AG04449 (cell line): Measurements from ENCODE around the gene ABL2.
A peak's percentile ranks its signal among the peaks of the same experiment; 100 is the strongest.

ENCODE experiments used
- CTCF ChIA-PET: fragments of 350-600 bp; formaldehyde crosslinking; extraction: SDS; loops from one replicate; lab custom pipeline; 2021; ENCODE audit warnings: antibody characterized with exemption; lab: Yijun Ruan, JAX
- POLR2A ChIA-PET: fragments of 400-600, 350-600 bp; formaldehyde crosslinking; extraction: SDS; loops from one replicate; lab custom pipeline; 2020; ENCODE audit warnings: antibody characterized with exemption, inconsistent platforms; lab: Yijun Ruan, JAX
- DNase-seq: peaks from one replicate; pipeline ENCODE4 v3.0.0-alpha.2; 2010; ENCODE audit warnings: low read depth, low spot score
- H3K4me3 ChIP-seq: 2 replicates; pipeline ENCODE4 v1.5.1; 2011; ENCODE audit warnings: low read depth, mild to moderate bottlenecking, control low read depth, low read length
- TF ChIP-seq, protein P1 (sequence below): IDR thresholded peaks from one replicate; pipeline ENCODE4 v1.5.1; 2011; ENCODE audit warnings: mild to moderate bottlenecking, moderate library complexity, low read length, control low read depth, inconsistent platforms; ENCODE audit not compliant: insufficient read depth; ENCODE audit errors: missing control alignments

ABL2 gene

DNA sequence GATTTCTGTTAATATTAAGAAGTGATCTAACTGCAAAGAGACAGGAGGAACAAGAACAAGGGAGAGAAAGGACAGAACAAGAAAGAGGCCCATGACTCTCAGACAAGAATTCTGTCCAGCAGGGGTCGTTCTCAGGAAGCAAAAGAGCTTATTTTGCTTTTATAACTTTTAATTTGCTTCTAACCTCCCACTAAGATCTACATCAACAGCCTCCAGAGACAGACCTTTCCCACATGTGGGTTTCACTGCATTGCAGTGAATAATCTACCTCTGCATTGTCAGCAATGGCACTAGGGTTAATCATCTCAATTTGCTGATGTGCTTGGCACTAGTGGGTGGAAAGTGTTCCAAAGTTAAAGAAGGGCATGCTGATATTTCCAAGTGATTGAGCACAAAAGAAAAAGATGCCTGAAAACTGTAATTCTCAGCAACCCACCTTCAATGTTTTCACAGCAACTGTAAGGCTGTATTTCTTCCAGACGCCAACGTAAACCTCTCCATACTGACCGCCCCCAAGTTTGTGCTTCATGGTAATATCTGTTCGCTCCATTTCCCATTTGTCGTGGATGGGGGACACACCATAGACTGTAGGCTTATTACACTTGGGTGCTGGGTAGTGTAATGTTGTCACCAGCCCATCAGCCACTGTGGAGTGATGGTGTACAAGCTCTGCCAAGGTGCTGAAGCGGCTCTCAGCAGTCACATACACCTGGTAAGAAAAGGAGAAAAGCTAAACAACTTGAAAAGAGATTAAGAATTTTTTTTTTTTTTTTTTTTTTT lies 108.1 kb downstream of the ABL2 start:
- ChIA-PET POLR2A (no interaction called here), CTCF (interaction anchor here (0.7 to 8.0 kb wide), 36 partner anchors 9 to 251 kb away, joined by 3 to 74 read pairs (median 4); no protein-coding TSS in a partner anchor)
- DNase-seq: peak; percentile 21
- no peak overlapping the region for H3K4me3 ChIP-seq
- TF ChIP-seq, protein P1, sequence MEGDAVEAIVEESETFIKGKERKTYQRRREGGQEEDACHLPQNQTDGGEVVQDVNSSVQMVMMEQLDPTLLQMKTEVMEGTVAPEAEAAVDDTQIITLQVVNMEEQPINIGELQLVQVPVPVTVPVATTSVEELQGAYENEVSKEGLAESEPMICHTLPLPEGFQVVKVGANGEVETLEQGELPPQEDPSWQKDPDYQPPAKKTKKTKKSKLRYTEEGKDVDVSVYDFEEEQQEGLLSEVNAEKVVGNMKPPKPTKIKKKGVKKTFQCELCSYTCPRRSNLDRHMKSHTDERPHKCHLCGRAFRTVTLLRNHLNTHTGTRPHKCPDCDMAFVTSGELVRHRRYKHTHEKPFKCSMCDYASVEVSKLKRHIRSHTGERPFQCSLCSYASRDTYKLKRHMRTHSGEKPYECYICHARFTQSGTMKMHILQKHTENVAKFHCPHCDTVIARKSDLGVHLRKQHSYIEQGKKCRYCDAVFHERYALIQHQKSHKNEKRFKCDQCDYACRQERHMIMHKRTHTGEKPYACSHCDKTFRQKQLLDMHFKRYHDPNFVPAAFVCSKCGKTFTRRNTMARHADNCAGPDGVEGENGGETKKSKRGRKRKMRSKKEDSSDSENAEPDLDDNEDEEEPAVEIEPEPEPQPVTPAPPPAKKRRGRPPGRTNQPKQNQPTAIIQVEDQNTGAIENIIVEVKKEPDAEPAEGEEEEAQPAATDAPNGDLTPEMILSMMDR: peak; percentile 64

GRCh38 chr1:179120736-179121135 lies 108.7 kb downstream of the ABL2 start:
- H3K4me3 ChIP-seq: no peak overlapping the region
- DNase-seq: no peak
- POLR2A ChIA-PET: no interaction called here
- TF ChIP-seq, protein P1: no peak
- CTCF ChIA-PET: interaction anchor here (0.6 to 8.0 kb wide), 37 partner anchors 9 to 252 kb away, joined by 3 to 74 read pairs (median 4); partner anchors contain the start of gene SOAT1

DNA sequence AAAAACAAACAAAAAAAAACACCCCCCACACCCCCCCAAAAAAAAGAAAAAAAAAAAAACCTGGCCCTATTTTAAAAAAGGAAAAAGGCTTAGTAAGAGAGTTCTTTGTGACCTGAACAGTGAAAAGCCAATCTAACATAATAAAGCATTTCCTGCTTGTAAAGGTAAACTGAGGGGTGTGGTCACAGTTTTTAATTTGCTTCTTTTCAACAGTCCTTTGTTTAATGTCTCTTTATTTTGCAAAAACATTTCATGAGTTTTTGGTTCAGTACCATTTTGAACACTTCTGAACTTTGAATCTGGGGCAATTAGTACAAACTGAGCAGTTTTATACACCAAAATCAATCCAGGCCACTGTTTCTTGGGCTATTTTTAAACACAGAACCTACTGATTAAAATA lies 110.0 kb downstream of the ABL2 start:
- CTCF ChIA-PET: interaction anchor here (1.0 to 8.0 kb wide), 5 partner anchors 13 to 174 kb away, joined by 5 to 74 read pairs (median 14); partner anchors contain the start of gene SOAT1
- no peak for DNase-seq
- POLR2A ChIA-PET: no interaction called here
- no peak overlapping the region for H3K4me3 ChIP-seq
- TF ChIP-seq, protein P1: no peak

DNA sequence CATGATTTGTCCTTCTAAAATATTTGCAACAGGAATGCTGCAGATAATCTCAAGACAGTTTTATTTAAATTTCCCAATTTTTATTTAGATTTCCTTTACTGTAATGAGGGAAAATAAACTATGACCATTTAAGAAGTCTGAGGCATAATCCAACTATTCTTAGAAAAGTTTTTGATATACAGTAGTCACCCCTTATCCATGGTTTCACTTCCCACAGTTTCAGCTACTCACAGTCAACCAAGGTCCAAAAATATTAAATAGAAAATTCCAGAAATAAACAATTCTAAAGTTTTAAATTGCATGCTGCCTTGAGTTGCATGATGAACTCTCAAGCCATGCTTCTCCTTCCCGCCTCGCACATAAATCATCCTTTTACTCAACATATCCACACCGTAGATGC lies 114.3 kb downstream of the ABL2 start:
- DNase-seq: no peak
- no peak overlapping the region for H3K4me3 ChIP-seq
- ChIA-PET CTCF (interaction anchor here (1.1 to 2.9 kb wide), 4 partner anchors 9 to 253 kb away, joined by 3 to 11 read pairs (median 4); no protein-coding TSS in a partner anchor), POLR2A (no interaction called here)
- TF ChIP-seq, protein P1: no peak

- TF ChIP-seq, protein P1: no peak
- no peak for DNase-seq
- no peak overlapping the region for H3K4me3 ChIP-seq
- CTCF ChIA-PET: interaction anchor here (5.3 kb wide), 1 partner anchor 12 kb away, joined by 32 read pairs; no protein-coding TSS in a partner anchor
- POLR2A ChIA-PET: no interaction called here
Observed at GRCh38 chr1:179108644-179109043, 120.8 kb downstream of the ABL2 start.

GRCh38 chr1:179107706-179108629 lies 121.5 kb downstream of the ABL2 start:
- TF ChIP-seq, protein P1: no peak
- no peak for DNase-seq
- ChIA-PET CTCF (interaction anchor here (3.2 to 5.3 kb wide), 2 partner anchors 9 to 12 kb away, joined by 11 to 32 read pairs; no protein-coding TSS in a partner anchor), POLR2A (no interaction called here)
- H3K4me3 ChIP-seq: no peak overlapping the region
